HG03460 (cell line): ENCODE results near the gene CMIP.

Experiments used
- ATAC-seq: cut with Tn5 transposase; IDR thresholded peaks from one replicate; pipeline ENCODE4 v1.9.1; 2021; ENCODE audit not compliant: unreplicated experiment

The CMIP gene

DNA sequence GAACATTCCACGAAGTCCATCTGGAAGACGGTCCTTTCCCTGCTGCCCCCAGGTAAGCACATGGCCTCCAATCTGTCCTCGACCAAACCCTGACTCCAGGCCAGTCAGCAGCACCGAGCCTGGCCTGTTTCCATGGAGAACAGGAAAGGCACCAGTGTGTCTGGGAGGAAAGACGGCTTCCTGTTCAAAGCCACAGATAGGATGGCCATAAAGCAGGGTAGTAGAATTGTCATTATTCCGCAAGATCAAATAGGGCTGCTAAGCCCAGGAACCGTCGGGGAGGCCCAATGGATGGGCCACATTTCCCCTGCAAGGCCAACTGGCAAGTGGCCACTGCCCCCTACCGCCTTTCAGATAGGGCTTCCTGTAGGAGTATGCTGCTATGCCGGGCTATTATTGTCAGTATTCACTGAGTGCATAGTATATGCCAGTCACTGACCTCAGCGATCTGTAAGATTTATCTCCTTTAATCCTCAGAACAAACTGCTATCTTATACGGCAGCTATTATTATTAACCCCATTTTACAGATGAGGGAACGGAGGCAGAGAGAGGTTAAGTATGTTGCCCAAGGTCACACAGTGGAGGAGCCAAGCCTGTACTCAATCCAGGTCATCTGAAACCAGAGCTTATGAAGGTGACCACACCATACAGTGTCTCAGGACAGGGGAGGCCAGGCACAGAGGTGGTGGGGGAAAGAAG is 311.5 kb downstream of the CMIP start:
- ATAC-seq = no peak

DNA sequence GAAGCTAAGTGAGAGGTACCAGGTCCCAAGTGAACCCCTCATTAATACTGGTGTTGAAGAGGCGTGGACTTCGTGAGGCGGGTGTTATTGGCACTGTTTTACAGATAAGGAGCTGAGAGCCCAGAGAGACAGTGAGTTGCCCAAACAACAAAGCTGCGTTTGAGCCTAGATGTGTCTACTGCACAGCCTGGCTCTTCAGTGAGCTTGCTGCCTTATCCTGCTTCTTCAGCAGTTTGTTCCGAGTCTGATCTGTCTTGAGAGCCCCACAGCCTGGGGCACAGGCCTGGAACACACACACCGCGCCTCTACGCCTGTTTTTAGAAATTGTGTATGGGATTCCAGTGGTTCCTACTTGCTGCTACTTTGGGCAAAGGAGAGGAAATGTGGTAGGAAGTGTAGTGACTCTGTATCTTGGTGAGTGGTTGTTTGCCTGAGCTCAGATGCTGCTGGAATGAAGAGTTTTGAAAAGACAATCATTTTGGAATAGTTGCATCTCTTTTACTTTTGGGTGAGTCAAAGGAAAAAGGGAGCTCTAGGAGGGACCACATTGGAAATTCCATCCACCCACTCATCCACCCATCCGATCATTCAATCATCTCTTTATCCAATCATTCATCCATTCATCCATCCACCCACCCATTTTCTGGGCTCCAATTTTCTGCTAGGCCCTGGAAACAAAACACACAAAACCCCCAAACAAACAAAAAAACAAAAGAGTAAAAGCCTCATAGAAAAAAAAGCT is 312.2 kb downstream of the CMIP start:
- ATAC-seq = no peak

DNA sequence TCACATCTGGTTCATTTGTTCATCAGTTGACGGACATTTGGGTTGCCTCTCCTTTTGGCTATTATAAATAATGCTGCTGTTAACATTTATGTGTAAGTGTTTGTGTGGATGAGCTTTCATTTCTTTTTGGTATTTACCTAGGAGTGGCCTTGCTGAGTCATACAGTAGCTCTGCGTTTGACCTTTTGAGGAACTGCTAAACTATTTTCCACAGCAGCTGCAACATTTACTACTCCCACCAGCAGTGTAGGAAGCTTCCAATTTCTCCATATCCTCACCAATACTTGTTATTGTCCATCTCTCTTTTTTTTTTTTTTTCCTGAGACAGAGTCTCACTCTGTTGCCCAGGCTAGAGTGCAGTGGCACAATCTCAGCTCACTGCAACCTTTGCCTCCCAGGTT is 313.8 kb downstream of the CMIP start:
- no peak for ATAC-seq
